B cell (primary cell): ENCODE measurements around the gene FAM20C. TPM values are rescaled to one million over a fixed set of nuclear protein-coding genes. Genes with fewer than 3 reads are reported as not detected.

ENCODE experiments used
- ATAC-seq: fragments of 200-7000 bp; cut with Tn5 transposase; one replicate; pipeline ENCODE4 v1.10.0; 2021; ENCODE audit warnings: low read depth, mild to moderate bottlenecking, moderate number of reproducible peaks, moderate library complexity
- CTCF ChIA-PET: fragments of 350-600 bp; sonication (Branson Sonifier 250); formaldehyde crosslinking; loops from one replicate; lab custom pipeline; 2021; ENCODE audit warnings: antibody characterized with exemption, inconsistent platforms; lab: Charles Lee
- POLR2A ChIA-PET: fragments of 350-600 bp; sonication (Branson Sonifier 250); formaldehyde crosslinking; loops from one replicate; lab custom pipeline; 2021; ENCODE audit warnings: antibody characterized with exemption; lab: Charles Lee
- DNase-seq: peaks from one replicate; pipeline ENCODE4 v3.0.0; 2013
- H2AFZ ChIP-seq: 2 replicates; pipeline ENCODE4 v1.6.1; 2012; ENCODE audit warnings: mild to moderate bottlenecking, low read depth, low read length; ENCODE audit not compliant: insufficient read depth, poor library complexity, severe bottlenecking
- H3K27ac ChIP-seq, 2 donors: 1 replicate in 1 of 2; 2 replicates in 1 of 2; pipeline ENCODE4 v1.5.1; 2012 to 2013; ENCODE audit warnings: low read length in 2 of 2, mild to moderate bottlenecking in 2 of 2, moderate library complexity in 1 of 2
- H3K27me3 ChIP-seq, 4 experiments: fragments of 200-600 bp in 1 of 4; sonication (generic) in 1 of 4; replicated peaks in 1 of 4; 1 replicate in 2 of 4; 2 replicates in 2 of 4; pipeline versions ENCODE4 v1.6.1 to v1.7.0; 2013 to 2016; ENCODE audit warnings: low read length in 3 of 4, mild to moderate bottlenecking in 2 of 4, mixed read lengths in 1 of 4, moderate library complexity in 1 of 4; ENCODE audit not compliant: insufficient read depth in 4 of 4, control insufficient read depth in 3 of 4; ENCODE audit errors: control extremely low read depth in 1 of 4
- H3K36me3 ChIP-seq, 2 experiments: replicated peaks in 1 of 2; 1 replicate in 1 of 2; 2 replicates in 1 of 2; pipeline versions ENCODE4 v1.6.1 to v1.7.1; 2013; ENCODE audit warnings: low read length in 1 of 2; ENCODE audit not compliant: insufficient read depth in 2 of 2, control insufficient read depth in 1 of 2; ENCODE audit errors: control extremely low read depth in 1 of 2, extremely low read depth in 1 of 2
- H3K4me1 ChIP-seq, 2 donors: fragments of 200-600 bp in 1 of 2; sonication (generic) in 1 of 2; 1 replicate in 1 of 2; 2 replicates in 1 of 2; pipeline versions ENCODE4 v1.5.1 to v1.6.1; 2013 to 2017; ENCODE audit warnings: low read length in 2 of 2; ENCODE audit not compliant: control insufficient read depth in 2 of 2, insufficient read depth in 2 of 2
- H3K4me2 ChIP-seq: replicated peaks from 2 replicates; pipeline ENCODE3; 2012; ENCODE audit warnings: mild to moderate bottlenecking, low read depth, low read length; ENCODE audit not compliant: poor library complexity, severe bottlenecking
- H3K4me3 ChIP-seq, 5 experiments: fragments of 200-600 bp in 1 of 5; sonication (generic) in 1 of 5; 1 replicate in 3 of 5; 2 replicates in 2 of 5; pipeline versions ENCODE4 v1.5.1 to v1.7.0; 2011 to 2016; ENCODE audit warnings: low read length in 4 of 5, mild to moderate bottlenecking in 4 of 5, low read depth in 2 of 5, control low read depth in 1 of 5, moderate library complexity in 1 of 5; ENCODE audit not compliant: insufficient read depth in 1 of 5; ENCODE audit errors: control extremely low read depth in 1 of 5, extremely low read depth in 1 of 5
- H3K79me2 ChIP-seq: fragments of 200-600 bp; sonication (generic); one replicate; pipeline ENCODE4 v1.6.0; 2016; ENCODE audit warnings: low read length; ENCODE audit not compliant: control insufficient read depth, insufficient read depth
- H3K9ac ChIP-seq: fragments of 200-600 bp; sonication (generic); 2 replicates; pipeline ENCODE4 v1.6.1; 2017; ENCODE audit warnings: mild to moderate bottlenecking, low read length, moderate library complexity
- H3K9me3 ChIP-seq, 3 donors: one replicate each; pipeline versions ENCODE4 v1.6.1 to v1.7.1; 2013; ENCODE audit warnings: low read length in 2 of 3; ENCODE audit not compliant: control insufficient read depth in 2 of 3, insufficient read depth in 1 of 3; ENCODE audit errors: control extremely low read depth in 1 of 3
- H4K20me1 ChIP-seq: 2 replicates; pipeline ENCODE4 v1.6.0; 2012; ENCODE audit warnings: mild to moderate bottlenecking, low read length; ENCODE audit not compliant: insufficient read depth, control insufficient read depth, poor library complexity, severe bottlenecking
- H3K27ac Mint-ChIP-seq: one replicate; pipeline ENCODE4 v1.8.0; 2021; ENCODE audit warnings: mixed read lengths
- H3K27me3 Mint-ChIP-seq: one replicate; pipeline ENCODE4 v1.8.0; 2021; ENCODE audit warnings: mixed read lengths
- H3K4me1 Mint-ChIP-seq: one replicate; pipeline ENCODE4 v1.8.0; 2021; ENCODE audit warnings: mixed read lengths
- H3K4me3 Mint-ChIP-seq: one replicate; pipeline ENCODE4 v1.8.0; 2021; ENCODE audit warnings: mixed read lengths
- H3K9me3 Mint-ChIP-seq: one replicate; pipeline ENCODE4 v1.8.0; 2022; ENCODE audit warnings: mixed read lengths; ENCODE audit not compliant: insufficient read depth
- CTCF ChIP-seq: fragments of 200-600 bp; IDR thresholded peaks from one replicate; pipeline ENCODE4 v1.8.0; 2022; ENCODE audit warnings: antibody characterized with exemption, mild to moderate bottlenecking
- EZH2 ChIP-seq: IDR thresholded peaks from 2 replicates; pipeline ENCODE4 v1.6.1; 2012; ENCODE audit warnings: borderline replicate concordance, low read depth, mild to moderate bottlenecking, moderate library complexity, low read length; ENCODE audit not compliant: insufficient read depth, poor library complexity, severe bottlenecking
- WGBS: methylation state at CpG from one replicate; pipeline ENCODE4 v1.1.5; 2013; ENCODE audit warnings: missing lambda C conversion rate; ENCODE audit not compliant: insufficient coverage; 5-methylcytosine and 5-hydroxymethylcytosine counted together
- intact Hi-C: fragments of 100-400 bp; cut with micrococcal nuclease; formaldehyde crosslinking; loops from one replicate; pipeline ENCODE4 v1.10.0; 2022
- polyA plus RNA-seq: library from polyadenylated mRNA; depleted of rRNA; stranded (reverse); fragments of >200 nt; gene quantifications from 2 replicates; pipeline ENCODE4 v1.2.3, GENCODE V29; 2012
- total RNA-seq, 2 donors: library from RNA; stranded (reverse); fragments of 120-200 nt in 1 of 2; gene quantifications; 1 replicate in 1 of 2; 2 replicates in 1 of 2; pipeline versions ENCODE4 v1.2.3 to v1.2.4, GENCODE V29; 2013 to 2022

Gene FAM20C
- total and polyA plus RNA-seq, 2 donors (not counting 1 experiment from before 2014, with no cell fraction given) = 0.54 to 0.81 TPM

DNA sequence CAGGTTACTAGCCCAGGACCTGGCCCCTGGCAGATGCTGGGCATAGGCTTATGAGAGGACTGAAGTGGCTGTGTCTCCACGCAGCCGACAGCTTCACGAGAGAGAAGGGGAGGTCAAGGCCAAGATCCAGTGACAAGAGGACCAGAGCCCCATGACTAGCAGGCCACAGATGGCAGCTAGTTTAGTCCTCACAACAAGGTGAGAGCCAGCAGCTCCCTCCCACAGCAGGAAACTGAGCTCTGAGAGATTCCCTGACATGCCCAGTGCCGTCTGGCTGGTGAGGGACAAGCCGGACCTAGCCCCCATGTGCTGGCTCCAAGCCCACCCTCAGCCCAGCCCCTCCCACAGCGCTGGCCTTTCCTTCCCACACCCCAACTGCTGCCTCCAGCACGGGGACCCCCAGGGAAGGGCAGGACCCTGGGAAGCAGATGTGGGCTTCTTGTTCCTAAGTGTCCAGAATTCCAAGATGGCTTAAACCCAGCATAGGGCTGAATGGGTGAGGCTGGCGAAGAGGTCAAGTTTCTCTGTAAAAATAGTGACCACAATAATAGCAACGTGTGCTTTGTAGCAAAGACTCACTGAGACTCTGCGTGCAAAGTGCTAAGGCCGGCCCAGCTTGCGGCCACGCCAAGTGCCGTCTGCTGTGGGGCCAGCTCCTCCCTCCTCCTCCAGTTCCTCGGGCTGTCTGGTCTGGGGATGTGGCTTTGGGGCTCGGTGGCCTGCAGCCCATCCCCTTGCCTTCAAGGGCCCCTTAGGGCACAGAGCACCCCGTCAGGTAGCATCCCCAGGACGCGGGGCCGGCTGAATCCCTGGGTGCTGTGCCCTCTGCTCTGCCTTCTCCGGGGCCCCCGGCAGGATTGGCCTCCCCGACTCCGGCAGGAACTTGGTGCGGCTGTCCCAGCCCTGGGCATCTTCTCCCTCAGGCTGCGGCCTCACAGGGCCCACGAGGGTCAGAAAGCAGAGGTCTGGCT lies 7.8 kb upstream of the FAM20C start:
- WGBS = 94% methylated on average over 24 of the region's 27 CpGs
- POLR2A ChIA-PET = no interaction called here
- Mint-ChIP-seq H3K4me1 (no peaks in the 10 kb centered on the region), H3K27me3 (peaks cover 13% of the 10 kb centered on the region), H3K27ac (no peak overlapping the region), H3K9me3 (no peaks in the 10 kb centered on the region), H3K4me3 (no peak overlapping the region)
- Histone ChIP-seq H3K79me2 (no peaks in the 10 kb centered on the region), H3K4me3 (no peak overlapping the region), H3K9ac (no peak overlapping the region), H3K27ac (no peak overlapping the region), H2AFZ (no peak overlapping the region), H3K4me2 (no peak overlapping the region), H3K4me1 (no peaks in the 10 kb centered on the region), H3K36me3 (no peaks in the 10 kb centered on the region), H3K9me3 (no peaks in the 10 kb centered on the region), H3K27me3 (peaks cover 0 to 6% (median 0%) of the 10 kb centered on the region in 4 experiments), H4K20me1 (no peaks in the 10 kb centered on the region)
- CTCF ChIA-PET = no interaction called here
- ATAC-seq (no peak), DNase-seq (no peak)
- intact Hi-C loops = no loop called here
- no peak for TF ChIP-seq CTCF
- no peak for TF ChIP-seq EZH2

DNA sequence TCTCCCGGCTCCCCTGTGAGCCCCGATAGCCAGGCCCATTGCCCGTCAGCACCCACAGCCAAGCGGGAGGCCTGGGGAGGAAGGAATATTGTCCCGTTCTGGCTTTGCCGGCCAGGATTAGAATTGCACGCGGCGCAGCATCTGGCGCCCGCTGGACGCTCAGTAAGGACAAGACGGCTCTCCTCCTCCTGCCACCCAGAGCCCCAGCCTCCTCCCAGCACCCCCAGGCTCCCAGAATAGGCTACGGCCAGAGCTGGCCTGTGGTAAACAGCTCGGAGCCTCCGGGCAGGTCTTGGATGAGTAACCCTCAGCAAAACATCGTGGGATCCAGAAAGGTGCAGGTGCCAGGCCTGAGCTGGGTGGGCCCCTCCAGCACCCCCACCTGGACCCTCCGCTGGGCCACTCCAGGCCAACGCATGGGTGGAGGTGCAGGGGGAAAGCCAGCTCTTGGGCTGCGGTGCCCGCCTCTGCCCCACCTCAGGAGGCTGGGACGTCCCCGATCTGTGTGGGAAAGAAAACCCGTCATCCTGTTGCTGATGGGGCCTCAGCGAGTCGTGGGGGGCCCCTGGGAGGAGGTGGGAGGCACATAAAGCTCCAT lies 5.8 kb upstream of the FAM20C start:
- Histone ChIP-seq H3K4me3 (no peak overlapping the region), H3K27me3 (peaks cover 0 to 23% (median 7%) of the 10 kb centered on the region in 4 experiments), H3K9ac (no peak overlapping the region), H3K79me2 (no peaks in the 10 kb centered on the region), H3K36me3 (no peaks in the 10 kb centered on the region), H3K27ac (no peak overlapping the region), H2AFZ (no peak overlapping the region), H3K4me1 (peaks cover 3 to 4% of the 10 kb centered on the region in 2 donors), H4K20me1 (no peaks in the 10 kb centered on the region), H3K9me3 (peaks cover 0 to 4% (median 0%) of the 10 kb centered on the region in 3 donors), H3K4me2 (no peak overlapping the region)
- ChIA-PET POLR2A (no interaction called here), CTCF (no interaction called here)
- peaks cover 31% of the 10 kb centered on the region for H3K27me3 Mint-ChIP-seq
- no peak for TF ChIP-seq EZH2
- no peak for TF ChIP-seq CTCF
- 86% methylated on average over 20 of the region's 26 CpGs for WGBS
- intact Hi-C loops = no loop called here
- DNase-seq = no peak
- peaks cover 2% of the 10 kb centered on the region for H3K4me1 Mint-ChIP-seq
- no peak overlapping the region for H3K27ac Mint-ChIP-seq
- H3K9me3 Mint-ChIP-seq = no peaks in the 10 kb centered on the region
- no peak for ATAC-seq
- no peak overlapping the region for H3K4me3 Mint-ChIP-seq
